GM19324 (cell line): ENCODE results near the gene SLBP.
"Not testable (repeated sequence)": the region's sequence is repeated elsewhere in the genome, so short reads cannot be mapped to it uniquely, and the experiment has no call there.

Experiments
- ATAC-seq: cut with Tn5 transposase; IDR thresholded peaks from one replicate; pipeline ENCODE4 v1.9.1; 2021; ENCODE audit warnings: mild to moderate bottlenecking, moderate library complexity; ENCODE audit not compliant: unreplicated experiment, low FRiP score

SLBP gene

DNA sequence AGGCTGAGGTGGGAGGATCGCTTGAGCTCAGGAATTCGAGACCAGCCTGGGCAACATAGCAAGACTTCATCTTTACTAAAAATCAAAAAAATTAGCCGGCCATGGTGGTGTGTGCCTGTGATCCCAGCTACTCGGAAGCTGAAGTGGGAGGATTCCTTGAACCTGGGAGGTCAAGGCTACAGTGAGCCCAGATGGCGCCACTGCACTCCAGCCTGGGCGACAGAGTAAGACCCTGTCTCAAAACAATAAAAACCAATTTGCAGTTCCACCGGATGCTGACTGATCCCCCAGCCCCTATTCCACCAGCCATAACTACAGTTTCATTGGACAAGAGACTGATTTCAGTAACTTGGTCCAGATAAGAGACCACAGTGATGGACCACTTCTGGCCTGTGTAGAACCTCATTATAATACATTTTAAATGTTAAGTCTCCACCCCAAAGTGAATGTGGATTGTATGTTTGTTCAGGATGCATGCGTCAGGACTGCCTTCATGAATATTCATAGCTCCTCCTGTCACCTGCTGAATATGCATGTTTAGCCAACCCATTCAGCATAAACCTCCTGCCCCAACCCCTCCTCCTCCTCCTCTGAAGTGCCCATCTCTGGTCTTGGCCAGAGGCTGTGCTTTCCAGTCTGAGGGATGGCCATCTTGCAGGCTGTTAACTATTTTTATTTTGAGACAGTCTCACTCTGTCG lies 2.3 kb upstream of the SLBP start:
- ATAC-seq, result no peak

DNA sequence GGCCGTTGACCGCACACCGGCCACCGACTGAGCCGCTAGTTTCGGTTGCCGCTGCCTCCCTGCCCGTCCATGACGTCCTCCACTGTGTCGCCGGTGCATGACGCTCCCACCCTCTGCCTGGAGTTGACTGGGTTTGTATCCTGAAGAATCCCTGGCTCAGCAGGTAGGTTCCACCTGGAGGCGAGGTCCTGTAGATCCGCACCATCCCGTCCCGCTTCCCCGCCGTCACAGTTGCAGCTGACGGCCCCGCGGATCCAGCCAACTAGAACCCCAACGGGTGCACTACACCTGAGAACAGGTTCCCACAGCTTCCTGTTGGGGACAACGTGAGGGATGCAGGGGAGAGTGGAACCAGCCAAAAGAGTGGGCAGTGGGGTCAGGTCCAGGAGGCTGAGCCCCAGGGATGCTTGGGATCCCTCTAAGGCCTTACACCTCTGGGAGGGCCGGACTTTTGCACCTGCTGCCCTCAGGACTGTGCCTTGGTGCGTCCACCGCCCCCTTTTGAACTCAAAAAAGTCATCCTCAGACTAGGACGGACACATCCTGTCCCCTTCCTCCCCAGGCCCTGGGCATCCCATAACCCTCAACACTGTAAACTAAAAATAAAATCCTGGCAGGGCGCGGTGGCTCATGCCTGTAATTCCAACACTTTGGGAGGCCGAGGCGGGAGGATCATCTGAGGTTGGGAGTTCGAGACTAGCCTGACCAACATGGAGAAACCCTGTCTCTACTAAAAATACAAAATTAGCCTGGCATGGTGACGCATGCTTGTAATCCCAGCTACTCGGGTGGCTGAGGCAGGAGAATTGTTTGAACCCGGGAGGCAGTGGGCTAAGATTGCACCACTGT lies 1.1 kb upstream of the SLBP start:
- no peak for ATAC-seq

DNA sequence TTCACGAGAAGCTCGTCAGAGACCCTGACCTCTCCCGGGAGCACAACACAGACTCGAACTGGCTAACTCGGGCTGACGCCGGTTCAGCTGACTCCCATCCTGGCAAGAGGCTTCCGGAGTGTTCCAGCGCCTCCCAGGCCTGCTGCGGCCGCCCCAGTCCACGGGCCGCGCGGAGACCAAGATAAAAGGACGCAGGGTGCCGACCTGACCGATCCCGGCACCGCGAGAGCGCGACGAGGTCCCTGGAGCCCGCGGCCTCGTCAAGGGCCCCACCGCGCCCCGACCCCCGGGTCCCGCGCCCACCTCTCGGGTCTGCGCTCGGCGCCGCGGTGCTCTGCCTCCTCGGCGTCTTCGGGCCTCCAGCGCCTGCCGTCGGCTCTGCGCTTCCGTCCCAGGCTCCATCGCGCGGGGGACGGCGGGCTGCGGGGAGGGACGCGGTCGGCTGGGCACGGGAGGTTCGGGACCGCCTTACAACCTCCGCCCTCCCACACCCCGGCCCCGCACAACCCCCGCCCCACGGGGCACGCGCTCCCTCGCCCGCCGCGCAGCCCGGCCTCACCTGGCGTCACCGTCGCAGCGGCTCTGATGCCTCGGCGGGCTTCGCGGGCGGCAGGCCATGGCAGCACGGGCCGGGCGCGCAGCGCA lies 426 bp downstream of the SLBP start:
- peak; percentile 1 for ATAC-seq

DNA sequence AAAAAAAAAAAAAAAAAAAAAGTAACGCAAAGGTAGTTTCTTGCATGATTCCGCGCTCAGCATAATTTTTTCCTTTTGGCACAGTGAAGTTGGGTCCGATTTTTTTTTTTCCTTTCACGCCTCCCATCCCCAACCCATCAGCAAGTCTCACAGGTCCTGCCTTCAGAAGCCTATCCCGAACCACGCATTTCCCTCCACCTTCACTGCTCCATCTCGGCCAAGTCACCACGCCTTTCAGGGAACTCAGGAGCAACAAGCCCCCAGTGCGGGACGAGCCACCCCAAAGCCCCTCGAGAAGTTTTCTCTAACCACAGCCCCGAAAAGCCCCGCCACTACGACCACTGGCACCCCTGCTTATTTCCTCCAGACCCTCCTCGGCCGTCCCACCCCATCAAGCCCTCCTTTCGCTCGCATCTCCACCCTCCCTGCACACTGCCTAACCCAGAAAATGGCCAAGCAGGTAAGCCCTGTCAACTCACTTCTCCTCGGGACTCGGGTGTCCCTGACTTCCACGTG lies 1.0 kb downstream of the SLBP start:
- no peak for ATAC-seq

DNA sequence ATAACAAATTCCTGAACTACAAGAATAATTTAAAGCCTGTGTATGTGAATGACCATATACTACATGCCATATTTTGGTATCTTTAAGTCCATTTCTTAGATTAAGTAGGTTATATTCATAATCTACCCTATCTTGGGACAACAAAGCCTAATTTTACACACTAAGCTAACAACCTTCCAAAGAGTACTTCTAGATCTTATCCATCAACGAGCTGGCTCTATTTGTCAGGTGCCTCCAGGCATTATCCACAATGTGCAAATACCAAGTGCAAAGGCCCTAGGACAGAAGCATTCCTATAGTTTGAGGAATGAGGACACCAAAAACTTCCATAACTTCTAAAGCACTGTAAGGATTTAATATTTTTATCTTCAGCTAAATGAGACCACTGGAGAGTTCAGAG lies 3.5 kb downstream of the SLBP start:
- ATAC-seq, result no peak

DNA sequence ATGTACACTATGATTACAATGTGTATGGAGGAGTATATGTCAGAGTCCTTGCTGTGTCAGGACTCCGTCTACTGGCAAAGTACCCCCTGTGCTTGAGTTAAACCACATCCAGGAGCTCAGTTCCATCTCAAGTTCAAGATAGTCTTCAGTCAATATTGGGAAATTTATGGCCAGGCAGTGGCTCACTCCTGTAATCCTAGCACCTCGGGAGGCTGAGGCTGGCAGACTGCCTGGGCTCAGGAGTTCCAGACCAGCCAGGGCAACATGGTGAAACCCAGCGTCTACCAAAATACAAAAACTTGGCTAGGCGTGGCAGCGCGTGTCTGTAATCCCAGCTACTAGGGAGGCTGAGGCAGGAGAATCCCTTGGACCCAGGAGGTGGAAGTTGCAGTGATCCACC lies 5.8 kb downstream of the SLBP start:
- ATAC-seq, result no peak

DNA sequence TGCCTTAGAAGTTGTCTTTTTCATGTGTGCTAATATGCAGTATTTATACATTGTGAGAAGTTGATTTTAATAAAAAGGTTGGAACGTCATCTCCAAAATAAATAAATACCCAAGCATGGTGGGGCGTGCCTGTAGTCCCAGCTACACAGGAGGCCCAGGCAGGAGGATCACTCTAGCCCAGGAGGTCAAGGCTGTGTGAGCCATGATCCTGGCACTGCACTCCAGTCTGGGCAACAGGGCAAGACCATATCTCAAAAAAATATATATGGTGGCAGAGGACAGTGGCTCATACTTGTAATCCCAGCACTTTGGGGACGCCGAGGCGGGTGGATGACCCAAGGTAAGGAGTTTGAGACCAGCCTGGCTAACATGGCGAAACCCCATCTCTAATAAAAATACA lies 6.4 kb downstream of the SLBP start:
- no peak for ATAC-seq

DNA sequence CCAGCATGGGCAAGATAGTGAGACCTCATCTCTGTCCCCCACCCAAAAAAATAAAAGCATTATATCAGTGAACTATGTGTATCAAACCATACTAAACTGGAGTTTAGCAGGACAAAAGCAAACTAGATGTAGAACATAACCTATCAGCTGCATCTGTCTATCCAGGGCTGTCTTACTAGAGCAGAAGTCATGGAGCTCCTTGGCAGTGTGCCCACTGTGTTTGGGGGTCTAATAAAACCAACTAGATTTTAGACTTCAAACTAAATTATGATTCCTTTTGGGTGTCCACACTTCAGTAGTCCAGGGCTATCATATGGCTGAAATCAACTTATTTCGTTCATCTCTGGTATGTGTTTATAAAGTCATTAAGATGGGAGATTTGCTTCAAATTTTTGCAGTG lies 8.3 kb downstream of the SLBP start:
- ATAC-seq, result no peak

DNA sequence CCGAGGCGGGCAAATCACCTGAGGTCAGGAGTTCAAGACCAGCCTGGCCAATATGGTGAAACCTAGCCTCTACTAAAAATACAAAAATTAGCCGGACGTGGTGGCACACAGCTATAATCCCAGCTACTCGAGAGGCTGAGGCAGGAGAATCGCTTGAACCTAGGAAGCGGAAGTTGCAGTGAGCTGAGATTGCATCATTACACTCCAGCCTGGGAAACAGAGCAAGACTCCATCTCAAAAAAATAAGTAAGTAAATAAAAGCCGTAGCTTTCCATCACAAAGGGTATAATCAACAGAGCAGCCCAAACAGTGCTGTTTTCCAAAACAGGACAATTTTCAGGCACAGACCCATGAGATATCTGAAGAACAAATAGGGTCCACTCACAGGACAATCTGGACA lies 10.4 kb downstream of the SLBP start:
- ATAC-seq, result not testable (repeated sequence)

DNA sequence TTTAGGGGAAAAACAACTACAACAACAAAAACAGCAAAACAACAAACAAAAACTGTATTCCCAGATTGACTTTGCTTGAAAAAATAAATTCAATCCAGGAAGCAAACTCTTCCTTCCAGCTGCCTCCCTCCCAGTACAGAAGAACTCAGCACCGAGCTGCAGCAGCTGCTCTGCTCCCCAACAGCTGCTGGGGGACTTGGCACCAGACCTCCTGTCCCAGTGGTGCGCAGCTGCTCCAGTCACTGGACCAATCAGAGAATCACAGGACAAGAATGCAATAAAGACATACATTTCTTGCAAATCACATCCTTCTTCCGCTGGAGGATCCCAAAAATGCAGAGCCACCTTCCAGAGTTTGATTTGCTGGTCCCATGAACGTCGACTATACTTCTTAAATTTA lies 16.2 kb downstream of the SLBP start:
- ATAC-seq, result no peak

DNA sequence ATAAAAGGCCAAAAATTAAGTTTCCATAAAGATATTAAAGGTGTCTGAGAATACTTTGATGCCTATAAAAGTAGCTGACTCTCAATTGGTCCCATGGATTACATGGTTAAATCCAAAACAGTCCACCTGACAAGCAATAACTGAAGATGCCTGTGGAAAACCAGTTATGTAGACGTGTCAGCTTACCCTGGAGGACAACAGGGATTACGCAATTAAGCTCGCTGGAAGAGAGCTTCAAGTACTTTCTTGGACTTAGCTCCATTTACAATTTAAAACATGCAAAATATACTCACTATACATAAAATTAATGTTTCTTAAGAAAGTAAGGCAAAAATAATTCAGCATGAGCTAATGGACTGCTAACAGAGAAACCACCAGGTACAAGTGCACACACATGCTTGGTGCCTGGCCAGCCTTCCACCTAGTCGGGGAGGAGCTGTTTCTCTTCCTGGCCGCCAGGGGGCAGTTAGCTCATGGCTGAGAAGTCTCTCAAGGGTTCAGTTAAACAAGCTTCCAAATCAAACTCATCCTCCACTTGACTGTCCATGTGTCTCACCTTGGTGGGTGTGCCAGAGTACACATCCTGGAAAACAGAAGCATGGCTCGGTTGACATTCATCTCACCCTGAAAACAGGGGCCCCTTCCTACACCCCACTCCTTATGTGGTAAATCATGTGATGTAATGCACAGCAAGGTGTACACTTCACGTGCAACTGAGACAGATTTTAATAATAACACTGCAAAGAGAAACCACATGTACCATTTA lies 18.8 kb downstream of the SLBP start:
- ATAC-seq, result peak; percentile 73

DNA sequence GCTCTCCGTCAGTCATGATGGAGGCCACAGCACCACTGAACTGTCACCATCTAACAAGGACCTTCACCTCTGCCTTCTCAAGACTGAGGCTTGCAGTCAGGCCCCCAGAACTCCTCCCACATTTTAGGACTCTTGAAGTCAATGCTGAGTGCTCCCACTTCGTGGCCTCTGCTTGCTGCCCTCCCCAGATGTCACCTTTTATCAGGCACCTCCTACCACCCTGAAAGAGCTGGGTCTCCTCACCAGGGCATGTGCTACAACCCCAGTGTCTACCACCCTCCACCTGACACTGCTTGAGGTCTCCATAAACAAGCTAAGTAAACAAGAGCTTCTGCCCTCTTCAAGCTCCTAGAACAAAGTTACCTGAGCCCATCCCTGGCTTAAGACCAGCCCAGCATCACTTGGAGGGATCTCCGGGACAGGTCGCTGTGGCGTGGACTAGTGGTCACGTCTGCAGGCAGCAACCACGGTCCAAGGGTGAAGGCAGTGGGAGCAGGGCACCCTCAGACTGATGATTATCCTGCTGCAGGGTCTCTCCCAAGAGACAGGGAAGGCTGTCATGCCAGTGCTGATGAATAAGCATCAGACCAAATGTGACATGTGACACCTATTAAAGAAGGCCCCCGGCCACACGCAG lies 20.3 kb downstream of the SLBP start:
- no peak for ATAC-seq

DNA sequence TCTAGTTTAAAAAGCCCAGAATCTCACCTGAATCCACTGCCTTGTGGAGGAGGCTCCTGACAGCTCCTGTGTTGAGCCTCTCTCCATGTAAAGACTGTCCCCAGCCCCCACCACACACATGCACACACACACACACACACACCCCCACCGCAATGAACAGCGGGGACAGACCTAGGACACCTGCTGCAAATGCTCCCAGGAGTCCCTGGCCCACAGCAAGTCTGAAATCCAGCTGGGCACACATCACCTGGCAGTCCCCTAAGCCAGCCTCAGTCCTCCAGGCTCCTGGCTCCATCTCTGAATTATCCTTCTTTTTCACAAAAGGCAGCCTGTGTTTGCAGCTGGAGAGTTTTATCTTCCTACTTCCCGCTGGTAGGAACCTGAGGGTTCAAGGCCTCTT lies 21.4 kb downstream of the SLBP start:
- no peak for ATAC-seq

DNA sequence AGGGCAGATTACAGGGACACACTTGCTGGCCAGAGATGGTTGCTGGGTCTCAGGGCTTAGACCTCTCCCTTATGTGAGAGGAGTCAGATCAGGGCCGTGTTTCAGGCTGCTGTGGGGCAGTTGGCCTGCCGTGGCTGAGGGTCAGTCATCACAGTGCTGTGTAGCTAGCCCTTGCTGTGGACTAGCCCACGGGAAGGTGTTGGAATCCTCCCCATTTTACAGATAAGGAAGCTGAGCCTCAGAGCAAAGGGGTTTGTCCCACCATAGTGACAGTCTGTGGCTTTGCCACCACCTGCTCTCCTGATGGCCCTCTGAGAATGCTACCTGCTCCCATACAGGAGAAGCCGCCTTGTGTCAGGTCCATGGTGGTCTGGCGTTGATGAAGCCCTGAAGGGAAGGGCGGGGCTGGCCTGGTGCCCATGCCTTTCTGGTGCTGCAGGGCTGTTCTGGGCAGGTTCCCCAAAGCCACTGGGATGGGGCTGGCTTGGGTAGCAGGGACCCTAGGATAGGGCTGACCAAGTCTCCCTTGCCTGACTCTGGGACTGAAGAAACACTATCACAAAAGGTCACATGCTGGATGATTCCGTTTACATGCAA lies 25.6 kb downstream of the SLBP start:
- no peak for ATAC-seq

DNA sequence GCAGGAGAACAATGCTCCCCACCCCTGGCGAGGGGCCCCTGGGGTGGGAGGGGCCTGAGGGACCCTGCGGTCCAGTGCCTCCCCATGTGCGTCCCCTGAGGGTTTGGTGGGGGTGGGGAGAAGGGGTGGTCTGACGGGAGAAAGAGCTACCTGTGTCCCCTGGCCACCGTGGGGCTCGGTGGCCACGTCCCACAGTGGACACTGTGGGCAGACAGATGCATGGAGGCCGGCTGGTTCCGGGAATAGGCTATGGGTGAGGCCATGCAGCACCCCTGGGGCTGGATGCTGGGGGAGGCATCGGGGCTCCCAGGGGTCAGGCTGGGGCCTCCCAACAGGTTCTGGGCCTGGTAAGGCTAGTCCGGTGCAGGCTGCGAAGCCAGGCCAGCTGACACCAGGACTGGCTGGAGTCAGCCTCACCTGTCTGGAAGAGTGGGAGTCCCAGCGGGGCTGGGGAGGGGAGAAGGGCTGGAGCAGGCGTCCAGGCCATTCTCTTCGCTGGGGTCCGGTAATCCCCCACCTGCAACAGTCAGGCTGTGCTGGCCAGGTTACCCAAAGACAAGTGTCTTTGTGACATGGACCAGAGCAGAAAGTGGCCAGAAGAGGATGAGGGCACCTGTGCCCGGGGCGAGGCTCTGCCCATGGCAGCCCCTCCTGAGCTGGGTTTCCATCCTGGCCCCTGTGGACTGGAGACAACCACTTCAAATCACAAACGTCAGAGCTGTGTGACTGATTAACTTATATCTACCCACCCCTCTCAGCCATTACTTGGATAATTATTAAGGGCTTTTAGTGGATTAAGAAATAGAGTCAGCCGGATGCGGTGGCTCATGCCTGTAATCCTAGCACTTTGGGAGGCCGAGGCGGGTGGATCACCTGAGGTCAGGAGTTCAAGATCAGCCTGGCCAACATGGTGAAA lies 26.6 kb downstream of the SLBP start:
- no peak for ATAC-seq

DNA sequence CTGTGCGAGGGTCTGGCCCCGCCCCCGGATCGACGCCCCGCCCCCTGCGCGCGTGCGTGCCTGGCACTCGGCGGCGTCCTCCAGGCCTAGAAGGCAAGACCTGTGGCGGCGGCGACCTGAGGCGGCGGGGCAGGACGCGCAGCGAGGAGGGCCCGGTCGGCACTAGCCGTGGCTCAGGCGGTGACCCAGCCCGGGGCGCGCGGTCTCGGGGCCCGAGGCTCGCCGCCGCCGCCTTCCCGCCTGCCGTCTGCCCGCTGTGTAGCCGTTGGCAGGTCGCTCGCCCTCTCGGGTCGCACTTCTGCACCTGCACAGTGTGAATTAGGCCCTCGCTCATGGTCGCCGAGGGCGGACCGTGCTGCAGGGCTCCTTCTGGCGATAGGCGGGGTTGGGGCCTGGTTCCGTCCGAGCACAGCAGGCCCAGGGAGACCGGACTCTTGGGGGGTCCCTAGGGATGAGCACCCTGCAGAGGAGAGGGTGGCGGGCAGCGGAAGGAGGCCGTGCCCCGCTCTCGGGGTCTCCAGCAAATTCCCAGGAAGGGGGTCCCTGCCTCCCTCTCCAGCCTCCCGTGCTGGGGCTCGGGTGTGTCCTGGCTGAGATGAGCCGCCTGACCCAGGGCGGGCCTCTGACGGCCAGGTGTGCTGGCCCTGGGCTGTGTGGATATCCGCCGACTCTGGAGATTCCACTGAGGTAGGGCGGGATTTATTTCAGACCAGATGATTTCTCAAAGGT lies 27.4 kb downstream of the SLBP start:
- ATAC-seq, result peak; percentile 2

DNA sequence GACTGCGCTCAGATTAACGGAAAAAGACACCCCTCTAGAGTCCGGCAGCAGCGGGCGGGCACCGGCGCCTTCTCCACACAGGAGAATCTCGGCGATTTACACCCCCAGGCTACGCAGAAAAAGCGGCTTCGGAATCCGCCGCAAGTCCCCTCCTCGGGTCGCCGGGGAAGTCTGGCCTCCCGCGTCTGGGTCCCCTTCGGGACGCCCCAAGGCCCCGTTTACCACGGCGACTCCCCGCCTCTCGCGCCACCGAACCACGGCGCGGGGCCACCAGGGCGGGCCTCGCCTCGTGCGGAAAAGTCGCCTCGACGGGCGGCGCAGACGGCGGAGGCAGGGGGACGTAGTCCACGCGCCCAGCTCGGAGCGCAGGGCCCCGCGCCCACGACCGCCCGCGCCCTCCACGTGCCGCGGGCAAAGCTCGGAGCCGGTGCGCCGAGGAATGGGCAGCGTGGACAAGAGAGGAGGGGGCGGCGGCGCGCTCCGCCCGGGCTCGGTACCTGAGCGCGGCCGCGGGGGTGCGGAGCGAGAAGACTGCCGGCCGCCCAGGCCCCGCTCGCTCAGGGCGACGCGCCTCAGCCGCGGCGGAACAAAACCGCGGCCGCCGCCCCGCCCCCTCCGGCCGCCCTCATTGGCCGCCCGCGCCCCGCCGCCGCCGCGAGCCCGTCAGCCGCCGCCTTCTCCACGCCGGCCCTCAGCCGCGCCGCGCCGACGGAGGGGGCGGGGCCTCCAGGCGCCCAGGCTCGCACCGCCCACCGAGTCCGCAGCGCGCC lies 28.2 kb downstream of the SLBP start, which contains the start of gene FAM53A:
TSS of gene FAM53A (minus strand) at position 578 of the 770 bp plus-strand sequence. CDS start 15,572 bp downstream, outside the sequence.
- ATAC-seq, result peak; percentile 85
